ENCODE results near the gene PCDH10. TPM values are rescaled to one million over a fixed set of nuclear protein-coding genes. Genes with fewer than 3 reads are reported as not detected.

Gene PCDH10, protein sequence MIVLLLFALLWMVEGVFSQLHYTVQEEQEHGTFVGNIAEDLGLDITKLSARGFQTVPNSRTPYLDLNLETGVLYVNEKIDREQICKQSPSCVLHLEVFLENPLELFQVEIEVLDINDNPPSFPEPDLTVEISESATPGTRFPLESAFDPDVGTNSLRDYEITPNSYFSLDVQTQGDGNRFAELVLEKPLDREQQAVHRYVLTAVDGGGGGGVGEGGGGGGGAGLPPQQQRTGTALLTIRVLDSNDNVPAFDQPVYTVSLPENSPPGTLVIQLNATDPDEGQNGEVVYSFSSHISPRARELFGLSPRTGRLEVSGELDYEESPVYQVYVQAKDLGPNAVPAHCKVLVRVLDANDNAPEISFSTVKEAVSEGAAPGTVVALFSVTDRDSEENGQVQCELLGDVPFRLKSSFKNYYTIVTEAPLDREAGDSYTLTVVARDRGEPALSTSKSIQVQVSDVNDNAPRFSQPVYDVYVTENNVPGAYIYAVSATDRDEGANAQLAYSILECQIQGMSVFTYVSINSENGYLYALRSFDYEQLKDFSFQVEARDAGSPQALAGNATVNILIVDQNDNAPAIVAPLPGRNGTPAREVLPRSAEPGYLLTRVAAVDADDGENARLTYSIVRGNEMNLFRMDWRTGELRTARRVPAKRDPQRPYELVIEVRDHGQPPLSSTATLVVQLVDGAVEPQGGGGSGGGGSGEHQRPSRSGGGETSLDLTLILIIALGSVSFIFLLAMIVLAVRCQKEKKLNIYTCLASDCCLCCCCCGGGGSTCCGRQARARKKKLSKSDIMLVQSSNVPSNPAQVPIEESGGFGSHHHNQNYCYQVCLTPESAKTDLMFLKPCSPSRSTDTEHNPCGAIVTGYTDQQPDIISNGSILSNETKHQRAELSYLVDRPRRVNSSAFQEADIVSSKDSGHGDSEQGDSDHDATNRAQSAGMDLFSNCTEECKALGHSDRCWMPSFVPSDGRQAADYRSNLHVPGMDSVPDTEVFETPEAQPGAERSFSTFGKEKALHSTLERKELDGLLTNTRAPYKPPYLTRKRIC
- total RNA-seq = 10 to 100 TPM in 2 of 4 donors, under 1 TPM in 2; 0.27 to 18.1 (median 7.0) TPM

DNA sequence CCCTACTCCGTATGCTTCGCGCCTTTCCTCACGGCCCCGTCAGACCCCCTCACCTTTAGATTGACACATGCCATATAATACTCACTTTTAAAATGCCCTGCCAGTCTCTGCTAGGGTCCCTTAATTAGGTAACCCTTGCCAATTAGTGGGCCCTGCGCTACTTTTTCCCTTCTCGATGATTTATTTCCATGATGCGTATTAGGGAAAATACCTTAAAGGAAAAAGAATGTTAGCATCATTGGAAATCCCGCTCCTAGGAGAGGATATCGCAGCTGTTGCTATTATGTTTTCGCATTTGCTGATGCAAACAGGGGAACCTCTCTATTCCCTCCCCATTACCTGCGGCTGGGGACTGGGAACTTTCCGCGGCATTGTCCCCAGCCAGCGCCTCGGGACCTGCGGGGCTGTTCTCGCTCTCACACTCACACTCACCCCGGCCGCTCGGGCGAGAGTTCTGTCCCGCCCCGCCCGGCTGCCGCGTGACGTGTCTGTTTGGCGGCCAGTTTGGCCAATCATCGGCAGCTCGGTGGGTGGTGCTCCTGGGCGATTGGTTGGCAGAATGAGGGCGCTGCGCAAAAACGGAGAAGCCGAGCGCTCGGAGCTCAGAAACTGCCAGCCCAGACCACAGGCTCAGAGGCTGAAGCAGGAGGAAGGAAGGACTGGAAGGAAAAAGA is at the start of gene PCDH10:
Gene PCDH10 (plus strand): TSS at position 605 of the 674 bp plus-strand sequence. CDS start 847 bp downstream, outside the sequence.
- ATAC-seq = peak; percentile 93
- Histone ChIP-seq H3K27ac (peak within 1 kb of the TSS in 3 of 4 donors; percentile 7 to 69 (median 24)), H3K4me1 (peaks cover 0 to 74% (median 35%) of the 10 kb centered on the region in 3 donors), H3K9me3 (no peaks in the 10 kb centered on the region), H3K27me3 (peaks cover 37% of the 10 kb centered on the region), H3K4me3 (peak within 1 kb of the TSS; percentile 57 to 61), H3K36me3 (no peaks in the 10 kb centered on the region)
- 1 to 2% methylated on average over 12 to 15 of the region's 38 CpGs for WGBS, 2 donors (ENCODE audit: low coverage in 1 of 2)
- TF ChIP-seq EP300 (IDR thresholded peaks at IDR 0.05) (no peak), POLR2A (IDR thresholded peaks at IDR 0.05) (peak; percentile 63 to 70), POLR2AphosphoS5 (IDR thresholded peaks at IDR 0.05) (peak; percentile 98)
- TF ChIP-seq, protein P1, sequence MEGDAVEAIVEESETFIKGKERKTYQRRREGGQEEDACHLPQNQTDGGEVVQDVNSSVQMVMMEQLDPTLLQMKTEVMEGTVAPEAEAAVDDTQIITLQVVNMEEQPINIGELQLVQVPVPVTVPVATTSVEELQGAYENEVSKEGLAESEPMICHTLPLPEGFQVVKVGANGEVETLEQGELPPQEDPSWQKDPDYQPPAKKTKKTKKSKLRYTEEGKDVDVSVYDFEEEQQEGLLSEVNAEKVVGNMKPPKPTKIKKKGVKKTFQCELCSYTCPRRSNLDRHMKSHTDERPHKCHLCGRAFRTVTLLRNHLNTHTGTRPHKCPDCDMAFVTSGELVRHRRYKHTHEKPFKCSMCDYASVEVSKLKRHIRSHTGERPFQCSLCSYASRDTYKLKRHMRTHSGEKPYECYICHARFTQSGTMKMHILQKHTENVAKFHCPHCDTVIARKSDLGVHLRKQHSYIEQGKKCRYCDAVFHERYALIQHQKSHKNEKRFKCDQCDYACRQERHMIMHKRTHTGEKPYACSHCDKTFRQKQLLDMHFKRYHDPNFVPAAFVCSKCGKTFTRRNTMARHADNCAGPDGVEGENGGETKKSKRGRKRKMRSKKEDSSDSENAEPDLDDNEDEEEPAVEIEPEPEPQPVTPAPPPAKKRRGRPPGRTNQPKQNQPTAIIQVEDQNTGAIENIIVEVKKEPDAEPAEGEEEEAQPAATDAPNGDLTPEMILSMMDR (IDR thresholded peaks at IDR 0.05) = peak in 1 of 4 experiments; percentile 16

DNA sequence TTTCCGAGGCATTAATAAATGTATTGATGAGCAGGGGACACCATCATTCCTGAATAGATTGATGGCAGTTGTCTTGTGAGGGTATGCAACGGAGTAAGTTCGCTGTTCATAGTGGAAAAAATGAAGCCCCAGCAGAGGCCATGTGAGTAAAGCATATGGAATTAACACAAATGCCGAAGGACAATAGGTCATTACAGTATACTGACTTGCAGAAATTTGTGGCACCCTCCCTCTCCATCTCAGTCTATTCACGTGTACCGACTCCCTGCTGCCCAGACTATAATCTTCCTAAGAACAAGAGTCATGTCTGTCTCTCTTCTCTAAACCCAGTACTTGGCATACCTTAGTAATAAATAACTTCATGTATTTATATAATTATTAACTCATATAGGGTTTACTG is 47.1 kb upstream of the PCDH10 start:
- H3K36me3 ChIP-seq = no peaks in the 10 kb centered on the region
- TF ChIP-seq POLR2A (IDR thresholded peaks at IDR 0.05) (no peak), EP300 (IDR thresholded peaks at IDR 0.05) (no peak), POLR2AphosphoS5 (IDR thresholded peaks at IDR 0.05) (no peak)
- TF ChIP-seq, protein P1 (IDR thresholded peaks at IDR 0.05) = no peak
- no peak for ATAC-seq

DNA sequence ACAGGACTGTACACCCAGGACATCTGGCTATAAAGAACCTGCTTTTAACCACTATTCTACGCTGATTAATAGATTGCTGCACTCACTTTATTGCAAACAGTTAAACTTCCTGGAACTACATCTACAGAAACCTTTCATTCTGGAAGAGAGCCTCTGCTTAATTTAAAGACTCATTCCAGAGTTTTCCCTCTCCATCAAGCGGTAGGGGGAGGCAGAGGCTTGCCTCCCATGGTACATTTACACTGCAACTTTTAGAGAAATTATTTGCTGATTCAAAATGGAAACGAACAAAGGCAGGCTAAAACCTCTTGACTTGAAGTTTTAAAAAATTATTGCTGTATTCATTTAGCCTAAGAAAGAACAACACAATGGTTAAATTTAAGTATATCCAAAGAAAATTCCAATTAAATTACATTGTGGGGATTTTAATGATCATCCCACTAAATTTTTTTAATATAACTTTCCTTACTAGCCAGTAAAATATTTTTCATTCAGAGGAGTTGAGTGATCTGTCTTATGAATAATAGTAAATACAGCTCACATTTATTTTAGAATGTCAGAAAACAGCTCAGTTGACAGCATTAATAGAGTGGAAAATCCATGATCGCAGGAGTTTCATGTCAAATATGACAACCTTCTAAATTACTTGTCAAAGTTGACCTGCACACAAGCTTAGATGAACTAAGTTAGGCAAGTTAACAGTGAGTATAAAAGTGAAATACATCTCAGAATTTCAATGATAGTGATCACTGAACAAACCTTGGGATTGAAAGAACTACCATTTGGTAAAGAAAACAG is 46.3 kb upstream of the PCDH10 start:
- 69 to 73% methylated on average over 4 of the region's 4 CpGs for WGBS, 2 donors (ENCODE audit: low coverage in 1 of 2)
- H3K4me3 ChIP-seq = no peak overlapping the region
- no peak for ATAC-seq
- TF ChIP-seq POLR2AphosphoS5 (IDR thresholded peaks at IDR 0.05) (no peak), POLR2A (IDR thresholded peaks at IDR 0.05) (no peak), EP300 (IDR thresholded peaks at IDR 0.05) (no peak)
- TF ChIP-seq, protein P1 (IDR thresholded peaks at IDR 0.05) = no peak
- no peaks in the 10 kb centered on the region for H3K4me1 ChIP-seq
- no peak overlapping the region for H3K27ac ChIP-seq
- H3K9me3 ChIP-seq = no peaks in the 10 kb centered on the region
- H3K27me3 ChIP-seq = no peaks in the 10 kb centered on the region
- H3K36me3 ChIP-seq = no peaks in the 10 kb centered on the region

More for the DNA sequence above, 47.1 kb upstream of the PCDH10 start:
- WGBS, 2 donors (ENCODE audit: low coverage in 1 of 2) = 79 to 89% methylated on average over 6 of the region's 6 CpGs
- H3K4me1 ChIP-seq = no peaks in the 10 kb centered on the region
- no peak overlapping the region for H3K27ac ChIP-seq
- H3K27me3 ChIP-seq = no peaks in the 10 kb centered on the region
- H3K4me3 ChIP-seq = no peak overlapping the region
- no peaks in the 10 kb centered on the region for H3K9me3 ChIP-seq

DNA sequence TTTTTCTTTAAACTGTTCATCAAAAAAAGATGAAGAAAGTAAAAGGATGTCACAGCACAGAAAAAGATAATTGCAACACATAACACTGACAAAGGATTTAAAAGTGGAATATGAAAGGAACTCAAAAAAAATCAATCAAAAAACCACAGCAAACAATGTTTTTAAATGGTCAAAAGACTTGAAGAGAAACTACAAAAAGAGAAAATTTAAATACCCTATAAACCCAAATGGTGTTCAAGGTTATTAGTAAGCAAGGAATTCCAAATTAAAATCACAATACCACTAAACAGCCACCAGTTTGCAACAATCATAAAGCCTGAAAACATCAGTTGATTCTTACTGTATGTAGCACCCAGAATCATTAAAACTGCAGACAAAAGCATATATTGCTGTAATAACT is 36.5 kb upstream of the PCDH10 start:
- H3K27me3 ChIP-seq = no peaks in the 10 kb centered on the region
- no peaks in the 10 kb centered on the region for H3K36me3 ChIP-seq
- no peaks in the 10 kb centered on the region for H3K4me1 ChIP-seq
- ATAC-seq = no peak
- H3K4me3 ChIP-seq = no peak overlapping the region
- H3K9me3 ChIP-seq = no peaks in the 10 kb centered on the region
- H3K27ac ChIP-seq = no peak overlapping the region
- TF ChIP-seq EP300 (IDR thresholded peaks at IDR 0.05) (no peak), POLR2A (IDR thresholded peaks at IDR 0.05) (no peak), POLR2AphosphoS5 (IDR thresholded peaks at IDR 0.05) (no peak)
- TF ChIP-seq, protein P1 (IDR thresholded peaks at IDR 0.05) = no peak
